H54 (cell line): ENCODE measurements around the gene COL16A1.

Experiments
- DNase-seq: peaks from one replicate; pipeline ENCODE4 v3.0.0; 2011; ENCODE audit warnings: low spot score, mixed read lengths; ENCODE audit not compliant: insufficient read length
- FAIRE-seq: peaks from 3 replicates; lab custom pipeline; 2011; peaks lifted over from hg19 to GRCh38; lab: Jason Lieb, UNC
- POLR2A ChIP-seq: IDR thresholded peaks from 2 replicates; pipeline ENCODE4 v1.6.1; 2011; ENCODE audit warnings: low read depth, mild to moderate bottlenecking, low read length

COL16A1 gene

DNA sequence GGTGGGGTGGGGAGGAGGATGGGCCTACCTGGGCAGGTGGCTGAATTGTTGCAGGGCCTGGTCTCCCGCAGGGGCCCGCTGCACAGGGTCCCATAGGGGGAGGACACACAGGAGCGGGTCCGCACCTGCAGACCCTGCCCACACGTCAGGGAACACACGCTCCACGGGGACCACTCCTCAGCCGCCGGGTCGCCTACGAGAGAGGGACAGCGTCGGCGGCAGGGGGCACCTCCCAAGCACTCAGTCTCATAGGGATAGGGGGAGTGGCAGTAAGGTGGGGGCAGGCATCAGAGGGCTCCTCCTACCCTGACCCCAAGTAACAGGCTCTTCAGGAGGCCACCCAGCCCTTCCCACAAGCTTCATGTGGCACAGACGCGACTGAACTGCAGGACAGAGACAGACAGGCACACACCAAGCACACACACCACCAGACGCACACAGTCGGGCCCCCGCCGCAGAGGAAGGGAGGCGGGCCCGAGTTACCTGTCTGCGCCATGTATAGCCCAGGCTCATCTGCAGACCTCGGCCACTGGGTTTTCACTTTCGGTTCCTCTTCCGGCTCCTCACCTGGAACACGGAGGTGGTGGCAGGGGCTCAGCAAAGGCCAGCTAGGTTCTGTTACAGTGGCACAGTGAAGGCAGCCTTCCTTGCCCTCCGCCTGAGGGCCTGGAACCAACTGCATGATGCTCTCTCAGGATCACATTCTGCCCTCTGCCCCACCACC, 40.5 kb upstream of the COL16A1 start:
- TF ChIP-seq POLR2A = no peak
- DNase-seq = no peak
- no peak for FAIRE-seq

DNA sequence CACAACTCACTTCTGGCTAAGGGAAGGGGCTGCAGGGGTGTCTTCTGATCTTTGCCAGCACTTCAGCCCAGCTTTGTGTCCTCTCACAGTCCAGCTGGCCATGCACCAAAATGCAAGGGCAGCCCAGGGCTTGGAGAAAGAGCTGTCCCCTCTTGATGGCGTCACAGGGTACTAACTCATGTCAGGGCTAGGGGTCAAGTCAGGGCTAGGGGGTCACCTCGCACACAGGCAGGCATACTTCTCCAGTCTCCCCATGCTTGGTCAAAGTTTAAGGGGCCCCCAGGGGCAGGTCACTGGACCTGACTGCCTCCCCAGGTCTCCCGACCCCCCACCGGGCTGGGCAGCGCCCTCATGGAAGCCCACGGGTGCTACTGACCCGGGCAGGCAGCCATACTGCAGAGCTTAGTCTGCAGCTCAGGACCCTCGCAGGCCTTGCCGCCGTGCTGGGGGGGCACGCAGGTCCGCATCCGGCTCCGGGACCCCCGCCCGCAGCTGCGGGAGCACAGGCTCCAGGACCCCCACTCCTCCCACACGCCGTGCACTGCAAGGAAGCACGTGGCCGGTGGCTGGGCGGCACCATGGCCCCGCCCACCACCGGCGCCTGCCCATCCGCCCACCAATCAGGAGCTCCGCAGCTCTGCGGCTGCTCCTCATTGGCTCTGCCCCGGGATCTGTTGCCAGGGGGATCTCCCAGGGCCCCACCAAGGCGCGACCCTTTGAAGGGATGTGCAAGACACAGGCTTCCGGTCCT, 38.8 kb upstream of the COL16A1 start:
- DNase-seq (no peak), FAIRE-seq (no peak)
- TF ChIP-seq POLR2A = no peak

GRCh38 chr1:31739346-31739745, 35.5 kb upstream of the COL16A1 start:
- no peak for DNase-seq
- no peak for TF ChIP-seq POLR2A
- no peak for FAIRE-seq

DNA sequence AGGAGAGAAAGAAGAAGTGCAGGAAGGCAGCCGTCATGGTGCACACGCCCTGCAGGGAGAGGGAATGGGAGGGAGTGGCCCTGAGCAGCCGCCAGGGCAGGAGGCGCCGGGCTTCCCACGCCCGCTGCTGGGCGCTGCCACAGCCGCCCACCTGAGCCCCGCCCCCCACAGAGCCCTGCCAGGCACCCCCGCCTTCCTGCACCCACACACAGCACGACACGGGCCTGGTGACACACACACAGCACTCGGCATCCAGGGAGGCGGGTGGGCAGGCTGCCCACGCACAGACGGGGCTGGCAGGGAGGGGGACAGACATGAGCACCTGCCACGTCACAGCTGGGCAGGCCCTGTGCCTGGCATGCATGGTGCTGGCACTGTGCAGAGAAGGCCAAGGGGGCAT, 32.9 kb upstream of the COL16A1 start:
- no peak for TF ChIP-seq POLR2A
- FAIRE-seq (no peak), DNase-seq (no peak)

DNA sequence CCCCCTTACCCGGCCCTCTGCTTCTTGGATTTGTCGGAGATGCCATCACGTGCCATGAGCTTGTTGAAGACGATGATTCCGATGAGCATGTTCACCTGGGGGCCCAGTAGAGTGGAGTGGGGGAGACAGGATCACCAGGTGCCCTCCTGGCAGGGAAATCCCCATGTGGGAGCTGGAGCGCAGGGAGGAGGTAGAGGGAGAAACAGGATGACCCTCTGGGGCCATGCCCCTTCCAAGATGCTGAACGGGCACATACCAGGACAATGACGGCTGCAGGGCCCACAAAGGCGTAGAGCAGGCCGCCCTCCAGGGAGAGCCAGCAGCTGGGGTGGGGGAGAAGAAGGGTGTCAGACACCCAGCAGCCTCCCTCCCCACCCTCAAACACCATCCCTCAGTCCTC, 31.8 kb upstream of the COL16A1 start:
- FAIRE-seq = no peak
- TF ChIP-seq POLR2A = no peak
- no peak for DNase-seq

DNA sequence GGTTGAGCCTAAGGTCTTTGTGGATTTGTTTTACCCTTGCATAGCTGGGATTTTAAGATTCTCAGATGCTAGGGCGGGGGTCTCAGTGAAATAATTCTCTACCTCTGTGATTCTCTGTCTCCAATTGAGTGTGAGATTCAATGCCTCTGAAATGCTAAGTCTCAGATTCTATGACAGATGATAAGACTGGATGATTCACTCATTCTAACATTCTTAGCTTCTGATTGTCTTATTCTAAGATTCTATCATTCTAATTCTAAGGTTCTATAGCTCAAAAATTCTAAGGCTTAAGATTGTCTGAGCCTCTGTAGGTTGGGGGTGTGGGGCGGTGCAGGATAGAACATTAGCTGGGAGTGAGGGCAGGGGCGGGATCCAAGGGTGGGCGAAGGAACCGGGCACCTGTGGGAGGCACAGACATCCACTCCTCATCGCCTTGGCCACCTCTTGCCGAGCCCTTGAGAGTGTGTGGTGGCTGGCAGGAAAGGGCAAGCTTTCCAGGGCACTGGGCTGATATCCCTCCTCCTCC, 30.8 kb upstream of the COL16A1 start:
- FAIRE-seq (no peak), DNase-seq (peak; percentile 78)
- no peak for TF ChIP-seq POLR2A

- DNase-seq = no peak
- no peak for TF ChIP-seq POLR2A
- no peak for FAIRE-seq
Measured at GRCh38 chr1:31733389-31734219, 29.8 kb upstream of the COL16A1 start.

DNA sequence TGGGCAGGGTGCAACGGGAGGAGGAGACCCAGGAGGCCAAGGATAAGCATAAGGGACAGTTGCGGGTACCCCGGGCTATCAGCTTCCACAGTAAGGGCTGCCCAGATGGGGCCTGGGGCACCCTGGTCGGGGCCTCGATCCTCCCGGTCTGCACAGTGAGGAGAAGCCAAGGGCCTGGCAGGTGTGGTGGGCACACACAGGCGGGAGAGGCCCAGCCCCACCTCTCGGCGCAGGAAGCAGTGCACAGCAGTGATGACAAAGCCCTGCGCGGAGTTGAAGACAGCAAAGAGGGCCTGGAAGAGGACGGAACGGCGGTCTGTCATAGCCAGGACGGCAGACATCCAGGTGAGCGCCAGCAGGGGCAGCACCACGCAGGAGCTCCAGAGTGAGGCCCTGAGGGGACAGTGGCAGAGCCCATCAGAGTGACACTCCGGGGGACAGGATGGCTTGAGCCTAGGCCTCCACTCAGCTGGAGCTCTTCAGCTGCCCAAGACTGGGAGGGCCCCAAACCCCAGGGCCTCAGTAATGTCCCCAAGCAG, 29.0 kb upstream of the COL16A1 start:
- FAIRE-seq (no peak), DNase-seq (no peak)
- TF ChIP-seq POLR2A = no peak

DNA sequence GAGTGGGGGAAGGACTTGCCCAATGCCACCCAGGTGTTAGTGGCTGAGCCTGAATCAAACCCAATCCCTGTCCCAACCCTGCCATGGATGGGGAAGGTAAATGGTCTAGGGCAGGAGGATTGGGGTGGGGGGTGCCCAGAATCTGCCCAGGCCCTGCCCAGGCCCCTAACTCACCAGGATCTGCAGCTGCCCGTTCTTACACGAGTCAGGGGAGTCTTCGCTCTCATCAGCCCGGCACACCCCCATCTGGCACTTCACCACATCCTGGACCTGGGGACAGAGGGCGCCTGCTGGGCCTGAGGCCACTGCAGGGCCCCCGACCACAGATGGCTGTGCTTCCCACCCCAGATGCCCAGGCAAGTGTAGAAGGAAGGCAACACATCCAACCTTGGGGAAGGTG, 28.5 kb upstream of the COL16A1 start:
- no peak for DNase-seq
- no peak for FAIRE-seq
- TF ChIP-seq POLR2A = no peak

GRCh38 chr1:31731049-31731565, 27.3 kb upstream of the COL16A1 start:
- no peak for DNase-seq
- FAIRE-seq = no peak
- TF ChIP-seq POLR2A = no peak

GRCh38 chr1:31730336-31731048, 26.7 kb upstream of the COL16A1 start:
- DNase-seq = no peak
- FAIRE-seq = no peak
- TF ChIP-seq POLR2A = no peak

- FAIRE-seq (no peak), DNase-seq (no peak)
- no peak for TF ChIP-seq POLR2A
Measured at GRCh38 chr1:31727849-31728248, 24.0 kb upstream of the COL16A1 start.

- FAIRE-seq (no peak), DNase-seq (no peak)
- no peak for TF ChIP-seq POLR2A
Measured at GRCh38 chr1:31727195-31727594, 23.4 kb upstream of the COL16A1 start.
